Raji (cell line): ENCODE measurements around the gene THTPA.

Experiments used
- POLR2A ChIP-seq: IDR thresholded peaks from 2 replicates; pipeline ENCODE4 v1.6.1; 2011; ENCODE audit warnings: low read depth, low read length, control low read depth; ENCODE audit not compliant: insufficient read depth

THTPA gene

GRCh38 chr14:23555882-23556699 is at the start of gene THTPA:
Gene THTPA, plus strand, starts transcription at chr14:23556271. Its CDS starts 487 bp downstream, at chr14:23556758.
- TF ChIP-seq POLR2A: peak; percentile 78

- no peak for TF ChIP-seq POLR2A
Observed at GRCh38 chr14:23512156-23512555, 43.9 kb upstream of the THTPA start.

- no peak for TF ChIP-seq POLR2A
Observed at GRCh38 chr14:23513005-23513817, 42.9 kb upstream of the THTPA start.

- TF ChIP-seq POLR2A: no peak
Observed at GRCh38 chr14:23513818-23514643, 42.0 kb upstream of the THTPA start.

- no peak for TF ChIP-seq POLR2A
Observed at GRCh38 chr14:23514644-23514957, 41.5 kb upstream of the THTPA start.

- no peak for TF ChIP-seq POLR2A
Observed at GRCh38 chr14:23517650-23518326, 38.3 kb upstream of the THTPA start.

GRCh38 chr14:23518709-23519108 is 37.4 kb upstream of the THTPA start:
- no peak for TF ChIP-seq POLR2A

GRCh38 chr14:23520899-23521533 is 35.1 kb upstream of the THTPA start:
- TF ChIP-seq POLR2A: no peak

- no peak for TF ChIP-seq POLR2A
Observed at GRCh38 chr14:23521785-23522640, 34.1 kb upstream of the THTPA start.

GRCh38 chr14:23522643-23523198 is 33.4 kb upstream of the THTPA start:
- no peak for TF ChIP-seq POLR2A

GRCh38 chr14:23523229-23524016 is 32.6 kb upstream of the THTPA start:
- TF ChIP-seq POLR2A: no peak

GRCh38 chr14:23524954-23525353 is 31.1 kb upstream of the THTPA start:
- TF ChIP-seq POLR2A: no peak
